CD4-positive, alpha-beta T cell (primary cell): ENCODE results near the gene CPNE2. TPM values are rescaled to one million over a fixed set of nuclear protein-coding genes. Genes with fewer than 3 reads are reported as not detected.

Experiments
- ATAC-seq: fragments of 200-7000 bp; cut with Tn5 transposase; one replicate; pipeline ENCODE4 v1.10.0; 2022; ENCODE audit warnings: mild to moderate bottlenecking; ENCODE audit not compliant: poor library complexity
- CTCF ChIA-PET: fragments of 350-600 bp; sonication (Branson Sonifier 250); formaldehyde crosslinking; loops from one replicate; lab custom pipeline; 2021; ENCODE audit warnings: antibody characterized with exemption, inconsistent platforms; lab: Charles Lee
- POLR2A ChIA-PET: fragments of 350-600 bp; sonication (Branson Sonifier 250); formaldehyde crosslinking; loops from one replicate; lab custom pipeline; 2021; ENCODE audit warnings: antibody characterized with exemption, inconsistent platforms; lab: Charles Lee
- DNase-seq, 14 experiments: peaks; one replicate each; pipeline ENCODE4 v3.0.0-alpha.2; 2013 to 2020; ENCODE audit warnings: mixed read lengths in 2 of 14
- H3K27ac ChIP-seq, 2 donors: one replicate each; pipeline versions ENCODE4 v1.5.1 to v1.7.0; 2013; ENCODE audit warnings: low read length in 2 of 2, low read depth in 1 of 2, mild to moderate bottlenecking in 1 of 2
- H3K27me3 ChIP-seq, 2 experiments: 1 replicate in 1 of 2; 2 replicates in 1 of 2; pipeline versions ENCODE4 v1.6.1 to v1.7.0; 2013; ENCODE audit warnings: low read length in 2 of 2, control low read depth in 1 of 2, mild to moderate bottlenecking in 1 of 2, moderate library complexity in 1 of 2; ENCODE audit not compliant: insufficient read depth in 2 of 2, control insufficient read depth in 1 of 2
- H3K36me3 ChIP-seq: one replicate; pipeline ENCODE4 v1.6.1; 2013; ENCODE audit warnings: low read length, control low read depth; ENCODE audit not compliant: insufficient read depth
- H3K4me1 ChIP-seq: one replicate; pipeline ENCODE4 v1.6.1; 2013; ENCODE audit warnings: low read length, control low read depth; ENCODE audit not compliant: insufficient read depth
- H3K4me3 ChIP-seq: one replicate; pipeline ENCODE4 v1.5.1; 2013; ENCODE audit warnings: mild to moderate bottlenecking, low read length, moderate library complexity
- H3K9me3 ChIP-seq, 2 experiments: 1 replicate in 1 of 2; 2 replicates in 1 of 2; pipeline versions ENCODE4 v1.6.1 to v1.7.0; 2013; ENCODE audit warnings: low read length in 2 of 2, mild to moderate bottlenecking in 2 of 2, control low read depth in 1 of 2, moderate library complexity in 1 of 2; ENCODE audit not compliant: control insufficient read depth in 1 of 2, insufficient read depth in 1 of 2
- H3K27ac Mint-ChIP-seq: one replicate; pipeline ENCODE4 v1.8.0; 2020; ENCODE audit warnings: mixed read lengths
- H3K27me3 Mint-ChIP-seq: one replicate; pipeline ENCODE4 v1.8.0; 2021; ENCODE audit warnings: mixed read lengths
- H3K36me3 Mint-ChIP-seq: one replicate; pipeline ENCODE4 v1.8.0; 2021; ENCODE audit warnings: low read depth, mixed read lengths
- H3K4me1 Mint-ChIP-seq: one replicate; pipeline ENCODE4 v1.8.0; 2021; ENCODE audit warnings: low read depth, mixed read lengths
- H3K4me3 Mint-ChIP-seq: one replicate; pipeline ENCODE4 v1.8.0; 2020; ENCODE audit warnings: mild to moderate bottlenecking, mixed read lengths
- H3K9me3 Mint-ChIP-seq: one replicate; pipeline ENCODE4 v1.8.0; 2020; ENCODE audit warnings: mixed read lengths
- CTCF ChIP-seq: fragments of 200-600 bp; IDR thresholded peaks from one replicate; pipeline ENCODE4 v1.8.0; 2022; ENCODE audit warnings: antibody characterized with exemption, mild to moderate bottlenecking
- intact Hi-C, 2 experiments: fragments of 100-400 bp; cut with DNase I in 1 of 2; cut with micrococcal nuclease in 1 of 2; formaldehyde crosslinking; loops; one replicate each; pipeline versions ENCODE4 v1.15.1 to v1.9.0; 2023 to 2025; cut with DNase I, micrococcal nuclease
- total RNA-seq, 174 experiments: library from RNA in 2 of 174; stranded (reverse) in 2 of 174; gene quantifications; one replicate each; pipeline ENCODE4 v1.2.3 and lab custom pipeline; 2021 to 2026

The CPNE2 gene
- total RNA-seq, 2 experiments from 2014 or later, result 2.2 to 3.5 TPM

GRCh38 chr16:57127037-57127763 is 34.8 kb downstream of the CPNE2 start:
- H3K9me3 Mint-ChIP-seq, result no peaks in the 10 kb centered on the region
- H3K4me3 Mint-ChIP-seq, result no peak overlapping the region
- ChIA-PET POLR2A (interaction anchor here (0.8 to 2.3 kb wide), 3 partner anchors 15 to 43 kb away, joined by 3 to 9 read pairs (median 8); partner anchors contain the start of gene CPNE2), CTCF (interaction anchor here (1.0 kb wide), 1 partner anchor 34 kb away, joined by 3 read pairs; the partner anchor contains the start of gene CPNE2)
- Histone ChIP-seq H3K4me1 (peaks cover 85% of the 10 kb centered on the region), H3K9me3 (no peaks in the 10 kb centered on the region), H3K36me3 (no peaks in the 10 kb centered on the region), H3K4me3 (no peak overlapping the region), H3K27me3 (no peaks in the 10 kb centered on the region), H3K27ac (peak overlapping the region in 1 of 2 donors; percentile 41)
- ATAC-seq (no peak), DNase-seq (no peak)
- peaks cover 92% of the 10 kb centered on the region for H3K4me1 Mint-ChIP-seq
- TF ChIP-seq CTCF, result no peak
- H3K27me3 Mint-ChIP-seq, result no peaks in the 10 kb centered on the region
- intact Hi-C loops, result no loop called here
- no peaks in the 10 kb centered on the region for H3K36me3 Mint-ChIP-seq
- H3K27ac Mint-ChIP-seq, result peak overlapping the region; percentile 55

GRCh38 chr16:57127836-57128235 is 35.5 kb downstream of the CPNE2 start:
- Mint-ChIP-seq H3K4me3 (no peak overlapping the region), H3K36me3 (no peaks in the 10 kb centered on the region), H3K4me1 (peaks cover 97% of the 10 kb centered on the region), H3K27ac (peak overlapping the region; percentile 55), H3K9me3 (no peaks in the 10 kb centered on the region), H3K27me3 (no peaks in the 10 kb centered on the region)
- no peak for ATAC-seq
- Histone ChIP-seq H3K27me3 (no peaks in the 10 kb centered on the region), H3K9me3 (no peaks in the 10 kb centered on the region), H3K36me3 (no peaks in the 10 kb centered on the region), H3K4me3 (no peak overlapping the region), H3K4me1 (peaks cover 92% of the 10 kb centered on the region), H3K27ac (peak overlapping the region in 1 of 2 donors; percentile 41)
- ChIA-PET POLR2A (interaction anchor here (1.7 to 2.3 kb wide), 2 partner anchors 15 to 35 kb away, joined by 8 to 9 read pairs; partner anchors contain the start of gene CPNE2), CTCF (interaction anchor here (1.0 to 1.6 kb wide), 2 partner anchors 15 to 35 kb away, joined by 3 to 4 read pairs; partner anchors contain the start of gene CPNE2)
- no peak for DNase-seq
- intact Hi-C loops, result no loop called here
- TF ChIP-seq CTCF, result no peak

- peaks cover 92% of the 10 kb centered on the region for H3K4me1 ChIP-seq
- no peak for TF ChIP-seq CTCF
- peak overlapping the region in 1 of 2 donors; percentile 22 for H3K27ac ChIP-seq
- H3K36me3 ChIP-seq, result no peaks in the 10 kb centered on the region
- Mint-ChIP-seq H3K4me3 (peak overlapping the region; percentile 77), H3K27ac (peak overlapping the region; percentile 88), H3K36me3 (no peaks in the 10 kb centered on the region), H3K9me3 (no peaks in the 10 kb centered on the region), H3K4me1 (peaks cover 96% of the 10 kb centered on the region), H3K27me3 (no peaks in the 10 kb centered on the region)
- ATAC-seq (peak; percentile 83), DNase-seq (peak in 13 of 14 experiments; percentile 22 to 77 (median 44))
- H3K27me3 ChIP-seq, result no peaks in the 10 kb centered on the region
- intact Hi-C loops, result no loop called here
- H3K4me3 ChIP-seq, result no peak overlapping the region
- POLR2A ChIA-PET, result interaction anchor here (1.3 to 2.3 kb wide), 3 partner anchors 13 to 57 kb away, joined by 8 to 11 read pairs (median 9); partner anchors contain the start of genes CPNE2, PSME3IP1 and RSPRY1
- no peaks in the 10 kb centered on the region for H3K9me3 ChIP-seq
- CTCF ChIA-PET, result interaction anchor here (0.9 to 1.6 kb wide), 4 partner anchors 14 to 45 kb away, joined by 3 to 4 read pairs (median 3); partner anchors contain the start of gene CPNE2
Observed at GRCh38 chr16:57128771-57129389, 36.5 kb downstream of the CPNE2 start.
